ENCODE data around the gene NR2F6. TPM values are rescaled to one million over a fixed set of nuclear protein-coding genes. Genes with fewer than 3 reads are reported as not detected.

The NR2F6 gene
- total RNA-seq, 1 donor from 2014 or later, result 72.8 TPM

DNA sequence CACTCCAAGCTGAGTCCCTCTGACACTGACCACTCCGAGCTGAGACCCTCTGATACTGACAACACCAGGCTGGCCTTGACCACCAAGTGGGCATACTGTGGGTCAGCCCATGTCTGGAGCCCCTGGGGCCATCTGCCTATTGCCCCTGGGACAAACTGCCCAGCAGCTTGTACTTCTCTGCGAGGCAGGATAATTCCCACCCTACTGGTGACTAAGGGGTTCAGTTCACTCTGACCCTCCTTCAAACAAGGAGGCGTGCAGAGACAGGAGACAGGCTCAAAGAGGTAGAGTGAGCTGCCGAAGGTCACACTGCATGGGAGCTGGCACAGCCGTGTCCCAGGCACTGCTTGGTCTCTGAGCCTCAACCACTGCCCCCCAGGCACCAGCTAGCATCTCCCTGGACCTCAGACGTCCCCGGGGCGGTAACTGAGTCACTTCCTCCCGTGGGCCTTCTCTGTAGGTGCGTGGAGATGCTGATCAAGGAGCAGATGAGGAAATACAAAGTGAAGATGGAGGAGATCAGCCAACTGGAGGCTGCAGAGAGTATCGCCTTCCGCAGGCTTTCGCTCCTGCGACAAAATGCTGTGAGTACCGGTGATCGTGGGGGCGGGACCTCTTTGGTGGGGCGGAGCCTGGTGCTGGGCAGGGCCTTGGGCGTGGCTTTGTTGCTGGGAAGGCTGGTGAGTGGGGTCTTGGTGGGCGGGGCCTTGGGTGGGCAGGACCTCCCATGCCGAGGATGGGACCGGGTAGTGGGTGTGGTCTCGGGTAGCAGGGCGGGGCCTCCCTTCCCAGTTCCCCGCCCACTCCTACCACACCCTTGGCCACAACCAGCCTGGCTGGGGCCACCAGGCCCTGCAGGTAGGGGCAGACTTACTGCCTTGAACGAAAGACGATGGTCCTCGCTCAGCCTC, 36.3 kb downstream of the NR2F6 start:
- Mint-ChIP-seq H3K9me3 (ENCODE audit: unreplicated experiment) (no peaks in the 10 kb centered on the region), H3K4me1 (ENCODE audit: low read depth, unreplicated experiment) (peaks cover 2% of the 10 kb centered on the region), H3K27ac (ENCODE audit: unreplicated experiment) (no peak overlapping the region), H3K27me3 (ENCODE audit: low read depth, unreplicated experiment) (no peaks in the 10 kb centered on the region), H3K4me3 (ENCODE audit: unreplicated experiment) (no peak overlapping the region), H3K36me3 (ENCODE audit: low read depth, unreplicated experiment) (peaks cover 28% of the 10 kb centered on the region)
- no peak for TF ChIP-seq CTCF (IDR thresholded peaks at IDR 0.05; ENCODE audit: insufficient read depth, low read depth, low read length)
- no peak for TF ChIP-seq EZH2 (IDR thresholded peaks at IDR 0.05; ENCODE audit: insufficient read depth, low read length)
- peaks cover 11% of the 10 kb centered on the region for H3K4me1 ChIP-seq (ENCODE audit: insufficient read depth, low read length)
- H3K9me3 ChIP-seq (ENCODE audit: insufficient read depth, low read depth, low read length), result no peaks in the 10 kb centered on the region
- H3K79me2 ChIP-seq (ENCODE audit: insufficient read depth, low read length), result no peaks in the 10 kb centered on the region
- H3K9ac ChIP-seq (ENCODE audit: low read length), result no peak overlapping the region
- H3K27me3 ChIP-seq (ENCODE audit: insufficient read depth, low read length), result no peaks in the 10 kb centered on the region
- DNase-seq (ENCODE audit: low read depth), result no peak
- FAIRE-seq, result no peak
- no peaks in the 10 kb centered on the region for H4K20me1 ChIP-seq (ENCODE audit: insufficient read depth, low read length)
- H3K27ac ChIP-seq (ENCODE audit: low read depth, low read length), result no peak overlapping the region
- peaks cover 17% of the 10 kb centered on the region for H3K36me3 ChIP-seq (ENCODE audit: insufficient read depth, low read length)
- no peak overlapping the region for H3K4me3 ChIP-seq (ENCODE audit: insufficient read depth, low read depth, low read length)
- H2AFZ ChIP-seq (ENCODE audit: low read depth, low read length), result no peak overlapping the region
- peak overlapping the region; percentile 23 for H3K4me2 ChIP-seq (ENCODE audit: low read length)

DNA sequence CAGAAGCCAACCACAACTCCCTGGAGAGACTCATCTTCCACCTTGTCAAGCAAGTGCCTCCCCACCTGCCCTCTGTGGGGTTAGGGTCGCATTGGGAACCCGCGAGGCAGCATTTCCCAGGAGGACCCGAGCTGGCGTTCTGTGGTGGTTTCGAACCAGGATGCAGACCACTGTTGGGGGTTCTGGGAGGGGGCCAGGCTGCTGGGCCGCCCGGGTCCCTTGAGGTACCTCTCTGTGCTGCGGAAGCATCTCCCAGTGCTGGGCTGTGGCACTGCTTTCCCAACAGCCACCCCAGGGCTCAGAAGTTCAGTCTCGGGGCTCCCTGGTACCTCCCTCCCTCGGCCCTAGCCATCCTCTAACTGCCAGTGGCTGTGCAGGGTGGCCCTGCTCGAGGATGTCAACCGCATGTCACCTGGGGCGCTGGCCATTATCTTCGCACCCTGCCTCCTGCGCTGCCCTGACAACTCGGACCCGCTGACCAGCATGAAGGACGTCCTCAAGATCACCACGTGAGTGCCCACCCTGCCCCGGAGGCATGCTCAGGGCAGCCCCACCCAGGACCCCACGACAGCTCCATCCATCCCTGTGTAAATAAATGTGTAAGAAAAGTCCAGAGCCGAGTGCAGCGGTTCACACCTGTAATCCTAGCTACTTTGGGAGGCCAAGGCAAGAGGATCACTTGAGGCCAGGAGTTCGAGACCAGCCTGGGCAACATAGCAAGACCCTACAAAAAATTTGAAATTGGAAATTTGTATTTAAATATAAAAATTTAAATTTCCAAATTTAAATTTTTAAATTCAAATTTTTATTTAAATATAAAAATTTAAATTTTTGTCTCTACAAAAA, 38.8 kb downstream of the NR2F6 start:
- Mint-ChIP-seq H3K27me3 (ENCODE audit: low read depth, unreplicated experiment) (no peaks in the 10 kb centered on the region), H3K4me1 (ENCODE audit: low read depth, unreplicated experiment) (peaks cover 2% of the 10 kb centered on the region), H3K9me3 (ENCODE audit: unreplicated experiment) (no peaks in the 10 kb centered on the region), H3K27ac (ENCODE audit: unreplicated experiment) (no peak overlapping the region), H3K4me3 (ENCODE audit: unreplicated experiment) (no peak overlapping the region), H3K36me3 (ENCODE audit: low read depth, unreplicated experiment) (peaks cover 35% of the 10 kb centered on the region)
- Histone ChIP-seq H3K27ac (ENCODE audit: low read depth, low read length) (no peak overlapping the region), H3K4me1 (ENCODE audit: insufficient read depth, low read length) (peaks cover 11% of the 10 kb centered on the region), H3K79me2 (ENCODE audit: insufficient read depth, low read length) (no peaks in the 10 kb centered on the region), H2AFZ (ENCODE audit: low read depth, low read length) (no peak overlapping the region), H3K27me3 (ENCODE audit: insufficient read depth, low read length) (no peaks in the 10 kb centered on the region), H3K4me2 (ENCODE audit: low read length) (no peak overlapping the region), H3K9ac (ENCODE audit: low read length) (no peak overlapping the region), H3K4me3 (ENCODE audit: insufficient read depth, low read depth, low read length) (no peak overlapping the region), H3K9me3 (ENCODE audit: insufficient read depth, low read depth, low read length) (no peaks in the 10 kb centered on the region), H3K36me3 (ENCODE audit: insufficient read depth, low read length) (peaks cover 25% of the 10 kb centered on the region), H4K20me1 (ENCODE audit: insufficient read depth, low read length) (peaks cover 13% of the 10 kb centered on the region)
- TF ChIP-seq EZH2 (IDR thresholded peaks at IDR 0.05; ENCODE audit: insufficient read depth, low read length) (no peak), CTCF (IDR thresholded peaks at IDR 0.05; ENCODE audit: insufficient read depth, low read depth, low read length) (no peak)
- DNase-seq (ENCODE audit: low read depth) (no peak), FAIRE-seq (no peak)

Measured in astrocyte (in vitro differentiated cells and primary cell).